SKM-1 (cell line): ENCODE results near the gene RAET1E.
"Not testable (repeated sequence)": the region's sequence is repeated elsewhere in the genome, so short reads cannot be mapped to it uniquely, and the experiment has no call there.

Source experiments
- DNase-seq: peaks from one replicate; lab custom pipeline; 2025; ENCODE audit not compliant: unreplicated experiment; lab: John Stamatoyannopoulos, UW

RAET1E gene

GRCh38 chr6:149910721-149911151 lies 12.8 kb upstream of the RAET1E start:
- DNase-seq = no peak

GRCh38 chr6:149909701-149910470 lies 12.0 kb upstream of the RAET1E start:
- DNase-seq = no peak

GRCh38 chr6:149908480-149908879 lies 10.6 kb upstream of the RAET1E start:
- DNase-seq = not testable (repeated sequence)

GRCh38 chr6:149907317-149907716 lies 9.4 kb upstream of the RAET1E start:
- no peak for DNase-seq

- no peak for DNase-seq
These were observed 8.5 kb upstream of the RAET1E start for GRCh38 chr6:149906405-149906804.

GRCh38 chr6:149905911-149906371 lies 8.0 kb upstream of the RAET1E start:
- no peak for DNase-seq

- no peak for DNase-seq
These were observed 7.5 kb upstream of the RAET1E start for GRCh38 chr6:149905371-149905910.

GRCh38 chr6:149904661-149905370 lies 6.9 kb upstream of the RAET1E start:
- DNase-seq = no peak

GRCh38 chr6:149903938-149904611 lies 6.2 kb upstream of the RAET1E start:
- DNase-seq = no peak

- no peak for DNase-seq
These were observed 3.7 kb upstream of the RAET1E start for GRCh38 chr6:149901444-149902140.

- DNase-seq = no peak
These were observed 2.9 kb upstream of the RAET1E start for GRCh38 chr6:149900620-149901443.

- DNase-seq = no peak
These were observed 2.2 kb upstream of the RAET1E start for GRCh38 chr6:149899926-149900619.

GRCh38 chr6:149899486-149899885 lies 1.6 kb upstream of the RAET1E start:
- DNase-seq = no peak

- DNase-seq = no peak
These were observed 1.1 kb upstream of the RAET1E start for GRCh38 chr6:149898966-149899365.

- no peak for DNase-seq
These were observed 757 bp downstream of the RAET1E start for GRCh38 chr6:149897015-149897697.

GRCh38 chr6:149896491-149896890 lies 1.4 kb downstream of the RAET1E start:
- no peak for DNase-seq

GRCh38 chr6:149895833-149896271 lies 2.1 kb downstream of the RAET1E start:
- no peak for DNase-seq

GRCh38 chr6:149895048-149895590 lies 2.8 kb downstream of the RAET1E start:
- no peak for DNase-seq
